Measurements from ENCODE around the gene CCDC27.

DNA sequence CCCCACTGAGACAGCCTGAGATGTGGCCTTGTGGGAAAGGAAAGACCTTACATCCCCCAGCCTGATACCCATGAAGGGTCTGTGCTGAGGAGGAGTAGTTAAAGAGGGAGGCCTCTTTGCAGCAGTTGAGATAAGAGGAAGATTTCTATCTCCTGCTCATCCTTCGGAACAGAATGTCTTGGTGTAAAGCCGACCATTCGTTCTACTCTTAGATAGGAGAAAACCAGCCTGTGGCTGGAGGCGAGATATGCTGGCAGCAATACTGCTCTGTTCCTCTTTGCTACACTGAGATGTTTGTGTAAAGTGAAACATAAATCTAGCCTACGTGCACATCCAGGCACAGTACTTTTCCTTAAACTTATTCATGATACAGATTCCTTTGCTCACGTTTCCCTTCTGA is 1.5 kb upstream of the CCDC27 start:
- TF ChIP-seq, protein P1, sequence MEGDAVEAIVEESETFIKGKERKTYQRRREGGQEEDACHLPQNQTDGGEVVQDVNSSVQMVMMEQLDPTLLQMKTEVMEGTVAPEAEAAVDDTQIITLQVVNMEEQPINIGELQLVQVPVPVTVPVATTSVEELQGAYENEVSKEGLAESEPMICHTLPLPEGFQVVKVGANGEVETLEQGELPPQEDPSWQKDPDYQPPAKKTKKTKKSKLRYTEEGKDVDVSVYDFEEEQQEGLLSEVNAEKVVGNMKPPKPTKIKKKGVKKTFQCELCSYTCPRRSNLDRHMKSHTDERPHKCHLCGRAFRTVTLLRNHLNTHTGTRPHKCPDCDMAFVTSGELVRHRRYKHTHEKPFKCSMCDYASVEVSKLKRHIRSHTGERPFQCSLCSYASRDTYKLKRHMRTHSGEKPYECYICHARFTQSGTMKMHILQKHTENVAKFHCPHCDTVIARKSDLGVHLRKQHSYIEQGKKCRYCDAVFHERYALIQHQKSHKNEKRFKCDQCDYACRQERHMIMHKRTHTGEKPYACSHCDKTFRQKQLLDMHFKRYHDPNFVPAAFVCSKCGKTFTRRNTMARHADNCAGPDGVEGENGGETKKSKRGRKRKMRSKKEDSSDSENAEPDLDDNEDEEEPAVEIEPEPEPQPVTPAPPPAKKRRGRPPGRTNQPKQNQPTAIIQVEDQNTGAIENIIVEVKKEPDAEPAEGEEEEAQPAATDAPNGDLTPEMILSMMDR (IDR thresholded peaks at IDR 0.05) = no peak
- TF ChIP-seq POLR2AphosphoS5 (IDR thresholded peaks at IDR 0.05; ENCODE audit: low read depth, low read length) = no peak
- TF ChIP-seq SIN3A (IDR thresholded peaks at IDR 0.05; ENCODE audit: borderline replicate concordance, insufficient read depth, low read depth, low read length) = no peak
